Tibial artery (tissue), 4 donors: ENCODE measurements around the gene SENP7.

Source experiments
- DNase-seq, 2 donors: peaks; one replicate each; pipeline ENCODE4 v3.0.0-alpha.2; 2019
- H3K27ac ChIP-seq, 2 donors: fragments of 200-600 bp; sonication (generic) in 1 of 2; 1 replicate in 1 of 2; 2 replicates in 1 of 2; pipeline ENCODE4 v1.5.1; 2018 to 2019; ENCODE audit warnings: mild to moderate bottlenecking in 1 of 2
- H3K27me3 ChIP-seq, 2 donors: fragments of 200-600 bp; sonication (generic) in 1 of 2; one replicate each; pipeline versions ENCODE4 v1.5.1 to v1.6.0; 2016 to 2019
- H3K36me3 ChIP-seq, 3 donors: fragments of 200-600 bp; sonication (generic) in 2 of 3; one replicate each; pipeline ENCODE4 v1.5.1; 2016 to 2019; ENCODE audit warnings: mild to moderate bottlenecking in 2 of 3
- H3K4me1 ChIP-seq, 4 donors: fragments of 200-600 bp; sonication (generic) in 2 of 4; 1 replicate in 3 of 4; 2 replicates in 1 of 4; pipeline ENCODE4 v1.5.1; 2016 to 2019
- H3K4me3 ChIP-seq, 2 donors: fragments of 200-600 bp; sonication (generic) in 1 of 2; 1 replicate in 1 of 2; 2 replicates in 1 of 2; pipeline ENCODE4 v1.5.1; 2018 to 2019; ENCODE audit warnings: mild to moderate bottlenecking in 2 of 2
- H3K9me3 ChIP-seq, 3 donors: fragments of 200-600 bp; sonication (generic) in 1 of 3; one replicate each; pipeline ENCODE4 v1.5.1; 2016 to 2019
- intact Hi-C: fragments of 100-400 bp; cut with DNase I; formaldehyde crosslinking; loops from one replicate; pipeline ENCODE4 v1.15.0; 2023; ENCODE audit warnings: low total_unique reads
- TF ChIP-seq, protein P1 (sequence below), 2 experiments: fragments of 200-600 bp in 1 of 2; fragments of 450-650 bp in 1 of 2; IDR thresholded peaks; one replicate each; pipeline ENCODE4 v1.5.1; 2017 to 2019; ENCODE audit warnings: antibody characterized with exemption in 2 of 2, mild to moderate bottlenecking in 1 of 2, moderate library complexity in 1 of 2

Gene SENP7

DNA sequence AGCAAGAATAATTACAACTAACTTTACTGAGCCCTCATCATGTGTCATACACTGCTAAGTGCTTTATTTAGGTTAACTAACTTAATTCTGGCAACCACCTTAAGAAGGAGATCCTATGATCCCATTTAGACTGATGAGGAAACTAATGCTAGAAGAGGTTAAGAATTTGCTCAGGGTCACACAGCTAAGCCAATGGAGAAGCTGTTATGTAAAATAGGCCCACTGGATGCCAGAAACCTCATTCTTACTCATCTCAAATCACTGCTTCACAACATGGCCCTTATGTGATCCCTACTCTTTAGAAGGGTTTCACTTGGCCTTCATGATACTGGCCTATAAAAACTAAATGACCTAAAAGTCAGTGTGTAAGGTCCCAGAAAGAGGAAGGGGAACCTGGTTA, 233.8 kb downstream of the SENP7 start:
- H3K4me1 ChIP-seq: no peaks in the 10 kb centered on the region
- DNase-seq: no peak
- TF ChIP-seq, protein P1, sequence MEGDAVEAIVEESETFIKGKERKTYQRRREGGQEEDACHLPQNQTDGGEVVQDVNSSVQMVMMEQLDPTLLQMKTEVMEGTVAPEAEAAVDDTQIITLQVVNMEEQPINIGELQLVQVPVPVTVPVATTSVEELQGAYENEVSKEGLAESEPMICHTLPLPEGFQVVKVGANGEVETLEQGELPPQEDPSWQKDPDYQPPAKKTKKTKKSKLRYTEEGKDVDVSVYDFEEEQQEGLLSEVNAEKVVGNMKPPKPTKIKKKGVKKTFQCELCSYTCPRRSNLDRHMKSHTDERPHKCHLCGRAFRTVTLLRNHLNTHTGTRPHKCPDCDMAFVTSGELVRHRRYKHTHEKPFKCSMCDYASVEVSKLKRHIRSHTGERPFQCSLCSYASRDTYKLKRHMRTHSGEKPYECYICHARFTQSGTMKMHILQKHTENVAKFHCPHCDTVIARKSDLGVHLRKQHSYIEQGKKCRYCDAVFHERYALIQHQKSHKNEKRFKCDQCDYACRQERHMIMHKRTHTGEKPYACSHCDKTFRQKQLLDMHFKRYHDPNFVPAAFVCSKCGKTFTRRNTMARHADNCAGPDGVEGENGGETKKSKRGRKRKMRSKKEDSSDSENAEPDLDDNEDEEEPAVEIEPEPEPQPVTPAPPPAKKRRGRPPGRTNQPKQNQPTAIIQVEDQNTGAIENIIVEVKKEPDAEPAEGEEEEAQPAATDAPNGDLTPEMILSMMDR (IDR thresholded peaks at IDR 0.05): no peak
- no peaks in the 10 kb centered on the region for H3K9me3 ChIP-seq
- no peak overlapping the region for H3K4me3 ChIP-seq
- H3K27me3 ChIP-seq: no peaks in the 10 kb centered on the region
- no peaks in the 10 kb centered on the region for H3K36me3 ChIP-seq
- H3K27ac ChIP-seq: no peak overlapping the region
- intact Hi-C loops: no loop called here

DNA sequence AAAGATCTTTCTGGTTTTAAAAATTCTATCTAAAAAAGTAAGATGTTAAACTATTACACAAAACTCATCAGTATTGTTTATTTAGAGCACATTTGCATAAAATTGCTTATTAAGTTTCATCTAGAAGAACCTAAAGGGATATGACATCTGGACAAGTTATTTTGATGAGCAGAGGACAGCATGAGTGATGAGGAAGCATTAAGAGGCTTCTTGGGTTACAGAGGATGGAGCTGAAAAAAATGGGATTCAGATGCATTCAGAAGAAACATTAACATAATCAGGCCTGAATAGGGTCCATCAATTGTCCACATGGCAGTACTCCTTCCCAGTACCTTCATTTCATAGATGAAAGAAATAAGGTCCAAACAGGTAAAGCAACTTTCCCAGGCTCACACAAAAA, 234.3 kb downstream of the SENP7 start:
- Histone ChIP-seq H3K4me1 (no peaks in the 10 kb centered on the region), H3K27ac (no peak overlapping the region), H3K4me3 (no peak overlapping the region), H3K9me3 (no peaks in the 10 kb centered on the region), H3K36me3 (no peaks in the 10 kb centered on the region), H3K27me3 (no peaks in the 10 kb centered on the region)
- DNase-seq: no peak
- intact Hi-C loops: no loop called here
- TF ChIP-seq, protein P1 (IDR thresholded peaks at IDR 0.05): no peak
